IPS DF 4.7 (cell line): ENCODE data around the gene P2RY6.

Experiments
- DNase-seq: peaks from one replicate; pipeline ENCODE4 v3.0.0-alpha.2; 2013; ENCODE audit warnings: low spot score; ENCODE audit errors: extremely low read depth

P2RY6 gene

DNA sequence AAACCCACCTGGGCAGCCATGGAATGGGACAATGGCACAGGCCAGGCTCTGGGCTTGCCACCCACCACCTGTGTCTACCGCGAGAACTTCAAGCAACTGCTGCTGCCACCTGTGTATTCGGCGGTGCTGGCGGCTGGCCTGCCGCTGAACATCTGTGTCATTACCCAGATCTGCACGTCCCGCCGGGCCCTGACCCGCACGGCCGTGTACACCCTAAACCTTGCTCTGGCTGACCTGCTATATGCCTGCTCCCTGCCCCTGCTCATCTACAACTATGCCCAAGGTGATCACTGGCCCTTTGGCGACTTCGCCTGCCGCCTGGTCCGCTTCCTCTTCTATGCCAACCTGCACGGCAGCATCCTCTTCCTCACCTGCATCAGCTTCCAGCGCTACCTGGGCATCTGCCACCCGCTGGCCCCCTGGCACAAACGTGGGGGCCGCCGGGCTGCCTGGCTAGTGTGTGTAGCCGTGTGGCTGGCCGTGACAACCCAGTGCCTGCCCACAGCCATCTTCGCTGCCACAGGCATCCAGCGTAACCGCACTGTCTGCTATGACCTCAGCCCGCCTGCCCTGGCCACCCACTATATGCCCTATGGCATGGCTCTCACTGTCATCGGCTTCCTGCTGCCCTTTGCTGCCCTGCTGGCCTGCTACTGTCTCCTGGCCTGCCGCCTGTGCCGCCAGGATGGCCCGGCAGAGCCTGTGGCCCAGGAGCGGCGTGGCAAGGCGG, 24.5 kb downstream of the P2RY6 start:
- DNase-seq, result no peak

DNA sequence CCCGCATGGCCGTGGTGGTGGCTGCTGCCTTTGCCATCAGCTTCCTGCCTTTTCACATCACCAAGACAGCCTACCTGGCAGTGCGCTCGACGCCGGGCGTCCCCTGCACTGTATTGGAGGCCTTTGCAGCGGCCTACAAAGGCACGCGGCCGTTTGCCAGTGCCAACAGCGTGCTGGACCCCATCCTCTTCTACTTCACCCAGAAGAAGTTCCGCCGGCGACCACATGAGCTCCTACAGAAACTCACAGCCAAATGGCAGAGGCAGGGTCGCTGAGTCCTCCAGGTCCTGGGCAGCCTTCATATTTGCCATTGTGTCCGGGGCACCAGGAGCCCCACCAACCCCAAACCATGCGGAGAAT, 25.1 kb downstream of the P2RY6 start:
- DNase-seq, result no peak

DNA sequence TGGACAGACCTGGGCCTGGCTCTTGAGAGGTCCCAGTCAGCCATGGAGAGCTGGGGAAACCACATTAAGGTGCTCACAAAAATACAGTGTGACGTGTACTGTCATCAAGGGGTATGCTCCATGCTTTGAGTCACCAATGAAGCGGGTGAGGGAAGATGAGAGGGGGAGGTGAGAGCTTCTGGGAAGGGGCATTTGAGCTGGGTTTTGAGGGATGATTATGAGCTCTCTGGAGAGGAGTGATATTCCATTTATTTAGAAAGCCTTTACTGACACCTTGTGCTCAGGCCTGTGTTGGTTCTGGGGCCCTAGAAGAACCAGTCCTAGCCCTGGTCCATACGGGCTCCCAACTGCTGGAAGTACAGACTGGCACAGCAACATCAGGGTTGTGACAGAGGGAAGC, 25.6 kb downstream of the P2RY6 start:
- no peak for DNase-seq

DNA sequence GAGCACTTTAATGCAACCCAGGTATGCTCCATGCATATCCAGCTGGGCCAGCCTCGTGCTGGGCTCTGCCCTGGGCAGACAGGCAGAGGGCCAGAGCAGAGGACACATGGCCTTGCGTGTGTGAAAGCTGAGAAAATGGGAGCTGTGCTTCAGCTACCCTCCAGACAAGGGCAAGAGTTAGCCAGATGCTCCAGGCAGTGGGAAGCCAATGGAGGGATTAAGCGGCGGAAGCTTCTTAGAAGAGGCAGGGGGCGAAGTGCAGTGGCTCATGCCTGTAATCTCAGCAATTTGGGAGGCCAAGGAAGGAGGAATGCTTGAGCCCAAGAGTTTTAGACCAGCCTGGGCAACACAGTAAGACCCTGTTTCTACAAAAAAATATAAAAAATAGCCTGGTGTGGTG, 26.1 kb downstream of the P2RY6 start:
- no peak for DNase-seq

DNA sequence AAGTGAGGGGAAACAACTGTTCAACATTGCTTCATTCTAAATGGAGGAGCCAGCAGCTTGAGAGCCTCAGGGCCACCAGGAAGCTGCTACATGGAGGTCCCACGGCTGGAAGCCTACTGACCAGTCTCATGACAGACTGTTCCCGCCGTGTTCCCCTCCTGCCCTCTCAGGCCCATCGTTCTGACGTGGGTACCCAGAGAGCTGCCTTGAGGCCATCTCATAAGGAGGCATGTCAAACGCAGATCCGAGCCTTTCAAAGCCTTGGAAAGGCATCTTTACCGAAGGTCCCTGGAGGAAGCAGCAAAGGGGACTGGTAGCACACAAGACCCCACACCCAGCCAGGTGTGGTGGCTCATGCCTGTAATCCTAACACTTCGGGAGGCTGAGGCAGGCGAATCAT, 27.6 kb downstream of the P2RY6 start:
- DNase-seq, result no peak

DNA sequence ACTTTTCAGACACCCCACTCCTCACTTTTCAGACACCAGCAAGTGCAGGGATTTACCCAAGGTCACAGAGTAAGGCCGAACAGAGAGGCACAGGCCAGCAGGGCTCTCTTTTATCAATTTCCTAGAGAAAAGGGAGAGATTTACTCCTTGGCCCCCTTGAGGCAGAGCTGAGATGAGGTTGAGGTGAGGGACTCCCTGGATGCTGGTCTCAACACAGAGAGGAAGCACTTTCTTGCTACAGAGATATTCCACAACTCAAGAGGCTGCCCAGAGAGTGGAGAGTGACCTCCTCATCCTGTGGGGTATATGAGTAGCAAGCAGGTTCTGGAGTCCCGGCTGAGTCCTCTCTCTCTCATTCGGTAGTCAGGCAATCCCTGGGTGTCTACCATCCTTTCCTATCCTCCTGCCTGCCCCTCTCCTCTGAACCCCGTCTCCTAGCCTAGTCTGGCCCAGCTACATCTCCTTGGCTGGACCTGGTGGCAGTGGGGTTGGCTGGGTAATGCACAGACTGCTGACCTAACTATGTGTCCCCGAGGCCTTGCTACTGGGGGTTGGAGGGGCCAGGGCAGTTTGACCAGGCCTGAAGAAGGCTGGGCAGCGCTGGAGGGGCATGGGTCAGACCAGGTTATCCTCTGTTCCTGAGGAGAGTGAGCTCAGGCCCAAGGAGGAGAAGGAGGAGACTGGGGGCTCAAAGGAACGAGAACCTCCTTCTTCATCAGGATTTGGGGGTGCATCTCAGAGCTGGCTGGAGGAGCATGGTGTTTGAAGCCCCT, 34.1 kb downstream of the P2RY6 start:
- DNase-seq, result no peak

DNA sequence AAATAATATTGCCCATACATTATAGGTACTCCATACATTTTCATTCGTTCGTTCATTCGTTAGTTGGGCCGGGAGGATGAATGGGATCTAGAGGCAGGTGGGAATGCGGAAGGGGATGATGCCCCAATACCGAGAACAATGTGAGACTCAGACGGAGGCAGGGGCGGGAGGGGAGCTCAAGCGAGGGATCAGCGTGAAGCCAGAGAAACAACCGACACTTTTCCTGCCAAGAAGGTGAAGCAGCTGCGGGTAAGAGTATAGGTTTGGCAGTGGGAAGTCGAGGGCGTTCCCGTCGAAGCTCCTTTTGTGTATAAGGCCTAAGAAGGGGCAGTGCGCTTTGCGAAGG, 34.8 kb downstream of the P2RY6 start:
- DNase-seq, result no peak

DNA sequence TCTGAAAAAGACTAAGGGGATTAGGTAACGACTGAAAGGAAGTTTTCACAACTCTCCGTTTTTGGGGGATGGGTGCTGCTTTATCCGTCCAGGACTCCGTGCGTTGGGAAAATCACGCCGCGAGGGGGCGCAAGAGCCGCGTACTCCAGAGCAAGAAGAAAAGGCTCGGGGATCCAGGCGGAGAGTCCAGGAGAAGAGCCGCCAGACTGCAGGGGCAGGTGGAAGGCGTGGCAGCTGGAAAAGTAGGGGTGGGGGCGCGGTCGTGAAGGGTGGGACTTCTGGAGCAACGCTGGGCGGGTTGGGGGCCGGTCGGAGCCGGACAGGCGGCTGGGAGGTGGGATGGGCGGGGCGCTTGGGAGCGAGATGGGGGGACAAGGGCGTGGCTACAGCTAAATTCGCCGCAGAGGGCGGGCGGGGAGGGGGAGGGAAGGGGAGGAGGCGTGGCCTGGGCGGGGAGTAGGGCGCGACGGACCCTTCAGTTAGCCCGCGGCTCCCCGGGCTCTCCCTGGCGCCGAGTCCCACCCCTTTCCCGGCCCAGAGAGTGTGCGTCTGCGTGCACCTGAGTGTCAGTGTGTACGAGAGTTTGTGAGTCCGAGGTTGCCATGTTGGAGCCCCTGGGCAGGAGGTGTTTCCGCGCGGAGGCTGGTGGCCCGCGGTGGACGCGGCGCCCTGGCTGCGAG, 35.3 kb downstream of the P2RY6 start:
- no peak for DNase-seq

DNA sequence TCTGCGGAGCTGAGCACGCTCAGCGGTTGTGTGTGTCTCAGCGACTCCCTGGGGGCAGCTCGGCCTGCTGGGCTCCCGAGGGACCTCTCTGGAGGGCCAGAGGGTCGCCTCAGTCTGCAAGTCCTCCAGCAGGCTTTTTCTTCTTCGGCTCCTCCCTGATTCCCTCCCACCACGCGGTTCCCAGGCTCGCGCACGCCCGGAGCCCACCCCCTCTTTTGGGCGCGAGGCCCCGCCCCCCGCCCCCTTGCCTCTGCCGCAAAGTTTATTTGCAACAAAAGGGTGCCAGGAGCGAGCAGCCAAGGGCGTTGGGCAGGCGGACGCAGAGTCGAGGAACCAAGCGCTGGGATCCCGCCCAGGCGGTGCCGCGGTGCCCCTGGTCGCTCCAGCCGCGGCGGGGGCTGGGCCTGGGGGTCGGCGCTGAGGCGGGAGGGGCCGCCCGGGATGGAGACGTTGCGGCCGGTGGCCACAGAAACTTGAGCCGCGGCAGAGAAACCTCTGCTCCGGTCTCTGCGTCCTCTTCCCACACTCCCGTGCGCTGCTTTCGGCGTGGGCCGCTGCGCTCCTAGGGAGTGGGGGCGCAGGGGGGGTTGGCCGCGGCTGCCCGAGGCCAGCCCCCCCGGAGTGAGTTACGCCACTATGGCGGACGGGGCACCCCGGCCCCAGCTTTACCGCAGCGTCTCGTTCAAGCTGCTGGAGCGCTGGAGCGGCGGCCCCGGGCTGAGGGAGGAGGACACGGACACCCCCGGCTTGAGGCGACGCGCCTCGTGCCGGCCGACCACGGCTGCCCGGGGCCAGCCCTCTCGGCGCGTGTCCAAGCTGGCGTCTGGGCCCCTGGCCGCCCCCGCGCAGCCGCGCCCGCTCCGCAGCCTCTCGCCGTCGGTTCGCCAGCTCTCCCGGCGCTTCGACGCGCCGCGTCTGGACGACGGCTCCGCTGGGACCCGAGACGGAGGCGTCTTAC, 36.1 kb downstream of the P2RY6 start, which contains the start of gene ARHGEF17:
Gene ARHGEF17 (plus strand): TSS at position 274 of the 958 bp plus-strand sequence. CDS start 363 bp downstream, at position 637.
- DNase-seq, result no peak

DNA sequence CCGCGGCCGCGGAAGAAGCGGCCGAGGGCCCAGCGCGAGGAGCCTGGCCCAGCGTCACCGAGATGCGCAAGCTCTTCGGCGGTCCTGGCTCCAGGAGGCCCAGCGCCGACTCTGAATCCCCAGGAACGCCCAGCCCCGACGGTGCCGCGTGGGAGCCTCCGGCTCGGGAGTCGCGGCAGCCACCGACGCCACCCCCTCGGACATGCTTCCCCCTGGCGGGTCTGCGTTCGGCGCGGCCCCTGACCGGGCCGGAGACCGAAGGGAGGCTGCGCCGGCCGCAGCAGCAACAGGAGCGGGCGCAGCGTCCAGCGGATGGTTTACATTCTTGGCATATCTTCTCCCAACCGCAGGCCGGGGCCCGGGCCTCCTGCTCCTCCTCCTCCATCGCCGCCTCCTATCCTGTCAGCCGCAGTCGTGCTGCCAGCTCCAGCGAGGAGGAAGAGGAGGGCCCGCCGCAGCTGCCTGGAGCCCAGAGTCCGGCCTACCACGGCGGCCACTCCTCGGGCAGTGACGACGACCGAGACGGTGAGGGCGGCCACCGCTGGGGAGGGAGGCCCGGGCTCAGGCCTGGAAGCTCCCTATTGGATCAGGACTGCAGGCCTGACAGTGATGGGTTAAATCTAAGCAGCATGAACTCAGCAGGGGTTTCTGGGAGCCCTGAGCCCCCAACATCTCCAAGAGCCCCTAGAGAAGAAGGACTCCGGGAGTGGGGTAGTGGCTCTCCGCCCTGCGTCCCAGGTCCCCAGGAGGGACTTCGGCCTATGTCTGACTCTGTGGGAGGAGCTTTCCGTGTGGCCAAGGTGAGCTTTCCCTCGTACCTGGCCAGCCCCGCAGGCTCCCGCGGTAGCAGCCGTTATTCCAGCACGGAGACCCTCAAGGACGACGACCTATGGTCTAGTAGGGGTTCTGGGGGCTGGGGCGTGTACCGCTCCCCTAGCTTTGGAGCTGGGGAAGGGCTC, 37.1 kb downstream of the P2RY6 start:
- no peak for DNase-seq

DNA sequence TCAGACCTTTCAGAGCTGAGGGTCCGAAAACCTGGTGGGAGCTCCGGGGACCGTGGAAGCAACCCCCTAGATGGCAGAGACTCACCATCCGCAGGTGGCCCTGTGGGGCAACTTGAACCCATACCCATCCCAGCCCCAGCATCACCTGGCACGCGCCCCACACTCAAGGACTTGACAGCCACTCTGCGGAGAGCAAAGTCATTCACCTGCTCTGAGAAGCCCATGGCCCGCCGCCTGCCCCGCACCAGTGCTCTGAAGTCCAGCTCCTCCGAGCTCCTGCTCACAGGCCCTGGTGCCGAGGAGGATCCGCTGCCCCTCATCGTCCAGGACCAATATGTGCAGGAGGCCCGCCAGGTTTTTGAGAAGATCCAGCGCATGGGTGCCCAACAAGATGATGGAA, 37.9 kb downstream of the P2RY6 start:
- no peak for DNase-seq

DNA sequence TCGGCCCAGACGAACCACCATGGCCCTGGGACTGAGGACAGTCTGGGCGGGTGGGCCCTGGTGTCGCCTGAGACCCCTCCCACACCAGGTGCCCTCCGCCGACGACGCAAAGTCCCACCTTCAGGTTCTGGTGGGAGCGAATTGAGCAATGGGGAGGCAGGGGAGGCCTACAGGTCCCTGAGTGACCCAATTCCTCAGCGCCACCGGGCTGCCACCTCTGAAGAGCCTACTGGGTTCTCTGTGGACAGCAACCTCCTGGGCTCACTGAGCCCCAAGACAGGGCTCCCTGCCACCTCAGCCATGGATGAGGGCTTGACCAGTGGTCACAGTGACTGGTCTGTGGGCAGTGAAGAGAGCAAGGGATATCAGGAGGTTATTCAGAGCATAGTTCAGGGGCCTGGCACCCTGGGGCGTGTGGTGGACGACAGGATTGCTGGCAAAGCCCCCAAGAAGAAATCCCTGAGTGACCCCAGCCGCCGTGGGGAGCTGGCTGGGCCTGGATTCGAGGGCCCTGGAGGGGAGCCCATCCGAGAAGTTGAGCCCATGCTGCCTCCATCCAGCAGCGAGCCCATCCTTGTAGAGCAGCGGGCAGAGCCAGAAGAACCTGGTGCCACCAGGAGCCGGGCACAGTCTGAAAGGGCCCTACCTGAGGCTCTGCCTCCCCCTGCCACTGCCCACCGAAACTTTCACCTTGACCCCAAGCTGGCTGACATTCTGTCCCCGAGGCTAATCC, 38.7 kb downstream of the P2RY6 start:
- DNase-seq, result no peak

DNA sequence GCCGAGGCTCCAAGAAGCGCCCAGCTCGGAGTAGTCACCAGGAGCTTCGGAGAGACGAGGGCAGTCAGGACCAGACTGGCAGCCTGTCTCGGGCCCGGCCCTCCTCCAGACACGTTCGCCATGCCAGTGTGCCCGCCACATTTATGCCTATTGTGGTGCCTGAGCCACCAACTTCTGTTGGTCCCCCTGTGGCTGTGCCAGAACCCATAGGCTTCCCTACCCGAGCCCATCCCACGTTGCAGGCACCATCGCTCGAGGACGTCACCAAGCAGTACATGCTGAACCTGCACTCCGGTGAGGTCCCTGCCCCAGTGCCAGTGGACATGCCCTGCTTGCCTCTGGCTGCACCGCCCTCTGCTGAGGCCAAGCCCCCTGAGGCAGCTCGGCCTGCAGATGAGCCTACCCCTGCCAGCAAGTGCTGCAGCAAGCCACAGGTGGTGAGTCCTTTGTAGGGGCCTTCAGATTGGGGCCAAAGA, 39.3 kb downstream of the P2RY6 start:
- no peak for DNase-seq

DNA sequence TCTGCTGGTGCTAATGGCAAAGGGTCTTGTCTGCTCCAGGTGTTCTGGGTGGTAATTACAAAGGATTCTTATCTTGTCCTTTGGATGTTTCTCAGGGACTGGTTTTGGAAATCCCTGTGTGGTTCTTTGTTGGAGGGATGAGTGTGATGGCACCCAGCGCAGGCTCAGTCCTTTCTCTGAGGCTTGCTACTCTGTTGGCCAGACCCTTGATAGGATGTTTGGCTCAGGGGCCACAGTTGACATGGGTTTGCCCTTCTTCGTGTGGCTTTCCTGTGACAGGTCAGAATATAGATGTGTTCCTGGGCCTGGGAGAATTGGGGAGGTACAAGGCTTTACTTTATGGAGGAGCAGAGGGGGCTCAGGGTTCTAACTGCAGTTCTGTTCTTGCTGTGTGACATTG, 39.9 kb downstream of the P2RY6 start:
- no peak for DNase-seq

DNA sequence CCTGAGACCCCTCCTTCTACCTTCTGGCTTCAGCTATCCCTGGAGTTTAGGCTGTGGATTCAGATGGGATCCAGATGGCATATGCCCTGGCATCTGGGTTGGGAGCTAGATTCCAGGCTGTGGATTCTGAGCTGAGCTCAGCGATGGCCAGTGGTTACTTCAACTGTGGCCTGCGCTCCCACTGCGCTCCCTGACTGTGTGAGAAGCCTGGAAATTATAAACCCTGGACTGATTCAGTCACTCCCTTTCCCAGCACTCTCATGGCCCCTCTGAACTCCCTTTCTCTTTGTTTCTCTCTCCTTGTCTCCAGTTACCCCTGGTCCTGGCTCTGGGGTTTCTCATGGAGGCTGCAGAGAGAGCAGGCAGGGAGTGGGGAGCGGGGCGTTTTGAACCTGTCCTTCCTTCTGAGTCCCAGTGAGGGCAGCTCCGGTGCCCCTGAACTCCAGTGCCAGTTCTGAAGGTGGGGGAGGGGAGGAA, 40.8 kb downstream of the P2RY6 start:
- no peak for DNase-seq

DNA sequence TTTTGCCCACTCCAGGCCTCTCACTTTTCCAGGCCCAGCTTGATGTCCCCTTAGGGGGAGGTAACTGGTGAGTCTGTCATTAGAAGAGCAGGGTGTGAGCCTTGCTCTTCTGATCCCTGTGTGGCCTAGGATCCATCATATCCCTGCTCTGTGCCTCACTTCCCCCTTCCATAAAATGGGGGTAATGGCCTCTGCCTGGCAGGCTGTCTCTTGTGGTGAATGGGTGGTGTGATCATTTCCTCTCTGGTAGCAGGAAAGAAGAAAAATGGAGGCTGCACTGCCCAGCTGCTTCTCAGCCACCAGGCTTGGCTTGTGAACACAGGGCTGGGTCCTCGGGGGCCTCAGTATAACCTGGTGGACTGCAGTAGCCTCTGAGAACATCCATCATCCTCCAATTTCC, 41.5 kb downstream of the P2RY6 start:
- DNase-seq, result no peak

DNA sequence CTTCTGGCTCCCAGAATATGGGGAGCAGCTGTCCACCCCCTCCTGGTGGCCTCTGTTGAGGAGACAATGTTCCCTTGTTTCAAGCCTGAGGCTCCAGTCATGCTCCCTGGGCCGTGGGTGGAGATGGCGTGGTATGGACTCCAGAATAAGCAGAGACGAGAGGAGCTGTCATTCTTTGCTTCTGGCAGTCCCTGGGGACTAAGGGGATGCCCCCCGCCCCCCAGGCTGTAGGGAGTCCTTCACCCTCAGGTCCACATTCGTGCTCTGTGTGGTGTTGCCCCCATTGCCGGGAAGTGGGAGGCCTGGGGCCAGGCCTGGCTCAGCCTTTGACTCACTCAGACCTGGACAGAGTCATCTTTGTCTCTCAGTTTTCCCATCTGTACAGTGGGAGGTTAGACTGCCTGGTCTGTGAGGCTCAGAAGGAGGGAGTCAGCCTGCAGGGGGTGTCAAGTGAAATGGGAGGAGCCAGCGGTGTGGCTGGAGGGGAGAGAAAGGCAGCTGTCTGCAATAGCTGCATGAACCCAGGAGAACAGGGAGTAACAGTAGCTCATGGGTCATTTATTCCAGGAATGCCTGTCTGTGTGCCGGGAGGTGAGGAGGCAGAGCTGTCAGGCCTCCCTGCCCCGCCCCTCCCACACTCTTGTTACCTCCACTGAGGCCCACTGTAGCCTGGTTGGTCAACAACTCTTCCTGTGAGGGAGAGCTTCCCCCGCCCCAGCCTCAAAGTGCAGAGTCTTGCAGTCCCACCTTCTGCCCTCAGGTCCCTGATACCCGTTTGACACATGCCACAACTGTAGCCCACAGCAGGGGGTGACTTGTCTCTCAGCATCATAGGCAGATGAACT, 42.2 kb downstream of the P2RY6 start:
- DNase-seq, result no peak

DNA sequence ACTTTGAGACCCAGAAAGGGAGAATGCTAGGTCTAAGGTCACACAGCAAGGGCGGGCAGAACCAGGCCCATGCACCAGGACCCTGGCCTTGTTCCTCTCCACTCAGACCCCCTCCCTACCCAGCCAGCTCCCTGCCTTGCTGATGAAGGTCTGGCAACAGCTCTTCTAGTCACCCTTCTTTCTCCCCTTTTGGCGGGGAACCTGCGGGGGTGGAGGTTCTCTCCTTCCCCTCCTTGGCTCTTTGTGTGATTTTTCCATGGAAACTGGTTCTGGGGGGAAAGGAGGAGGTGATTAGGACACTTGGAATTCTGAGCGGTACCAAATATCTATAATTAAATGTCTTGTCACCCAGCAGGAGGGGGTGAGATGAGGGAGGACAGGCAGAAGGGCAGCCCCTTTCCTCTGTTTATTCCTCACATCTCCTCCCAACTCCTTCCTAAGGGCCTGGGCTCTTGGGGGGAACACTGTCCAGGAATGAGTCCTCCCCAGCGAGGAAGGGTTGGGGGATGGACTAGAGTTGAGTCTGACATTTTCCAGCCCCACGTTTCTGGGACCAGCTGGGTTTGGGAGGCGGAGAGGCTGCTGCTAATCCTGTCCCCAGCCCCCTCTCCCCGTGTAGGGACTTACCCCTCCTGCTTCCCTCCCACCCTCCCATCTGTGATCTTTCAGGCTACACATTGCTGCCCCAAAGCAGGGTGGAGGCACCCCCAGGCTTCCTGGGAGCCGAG, 43.3 kb downstream of the P2RY6 start:
- DNase-seq, result no peak
